Psoas muscle (tissue), 8 donors: Measurements from ENCODE around the gene NDUFB3. TPM values are rescaled to one million over a fixed set of nuclear protein-coding genes. Genes with fewer than 3 reads are reported as not detected.
"Not testable (repeated sequence)": the region's sequence is repeated elsewhere in the genome, so short reads cannot be mapped to it uniquely, and the experiment has no call there.

Experiments
- ATAC-seq, 4 donors: fragments of 200-7000 bp; cut with Tn5 transposase; one replicate each; pipeline ENCODE4 v1.9.1; 2020; ENCODE audit warnings: moderate library complexity in 3 of 4, mild to moderate bottlenecking in 2 of 4
- DNase-seq, 2 donors: peaks; one replicate each; pipeline ENCODE4 v3.0.0-alpha.2; 2020
- H3K27ac ChIP-seq: fragments of 200-600 bp; one replicate; pipeline ENCODE4 v1.8.0; 2022
- H3K27me3 ChIP-seq, 3 donors: fragments of 200-600 bp in 1 of 3; one replicate each; pipeline versions ENCODE4 v1.6.1 to v1.8.0; 2013 to 2022; ENCODE audit warnings: low read length in 2 of 3, mild to moderate bottlenecking in 2 of 3, moderate library complexity in 1 of 3; ENCODE audit not compliant: insufficient read depth in 3 of 3
- H3K36me3 ChIP-seq, 2 donors: fragments of 200-600 bp in 1 of 2; one replicate each; pipeline versions ENCODE4 v1.6.1 to v1.8.0; 2013 to 2022; ENCODE audit warnings: low read depth in 1 of 2, mild to moderate bottlenecking in 1 of 2, moderate library complexity in 1 of 2; ENCODE audit not compliant: insufficient read depth in 1 of 2
- H3K4me1 ChIP-seq: fragments of 200-600 bp; one replicate; pipeline ENCODE4 v1.8.0; 2022
- H3K4me3 ChIP-seq: fragments of 200-600 bp; one replicate; pipeline ENCODE4 v1.8.0; 2022; ENCODE audit warnings: mild to moderate bottlenecking
- H3K9me3 ChIP-seq: fragments of 200-600 bp; one replicate; pipeline ENCODE4 v1.8.0; 2022
- WGBS, 3 donors: extraction: QIAGEN DNeasy Blood & Tissue Kit; methylation state at CpG; one replicate each; pipeline versions ENCODE4 v1.1.6 to v1.1.7; 2013; 5-methylcytosine and 5-hydroxymethylcytosine counted together
- intact Hi-C, 2 donors: fragments of 100-400 bp; cut with DNase I; formaldehyde crosslinking; loops; one replicate each; pipeline versions ENCODE4 v1.11.0 to v1.14.2; 2022
- polyA plus RNA-seq, 3 donors: library from polyadenylated mRNA; stranded (reverse); fragments of 200-250 nt; gene quantifications; one replicate each; pipeline ENCODE4 v1.2.3, GENCODE V29; 2013
- total RNA-seq, 4 donors: library from RNA; stranded (reverse); fragmentation: NEBNext Ultra II Directional in 2 of 4; extraction: Animal tissue kit (Norgen Biotek cat#: 25700) in 2 of 4; gene quantifications; one replicate each; pipeline versions ENCODE4 v1.2.1 to v1.2.4, GENCODE V29; 2021 to 2023
- TF ChIP-seq, protein P1 (sequence below): fragments of 200-600 bp; IDR thresholded peaks from one replicate; pipeline ENCODE4 v1.8.0; 2022; ENCODE audit warnings: antibody characterized with exemption
- donor health status: healthy with polysubstance abuse.
- donor health status: DM: no; HTN: no; CAD: no; lungs with moderate emphysema.
- donor health status: Bipolar disorder and iron deficiency.
- donor health status: healthy.
- donor health status: DM: yes; HTN: yes; CAD: no.
- donor health status: DM: no; HTN: no; CAD: no.
- donor health status: DM: no; HTN: no; CAD: no.
- donor health status: DM: yes; HTN: yes; CAD: no.

Gene NDUFB3
- total and polyA plus RNA-seq, 7 donors: 188 to 271 (median 255) TPM

DNA sequence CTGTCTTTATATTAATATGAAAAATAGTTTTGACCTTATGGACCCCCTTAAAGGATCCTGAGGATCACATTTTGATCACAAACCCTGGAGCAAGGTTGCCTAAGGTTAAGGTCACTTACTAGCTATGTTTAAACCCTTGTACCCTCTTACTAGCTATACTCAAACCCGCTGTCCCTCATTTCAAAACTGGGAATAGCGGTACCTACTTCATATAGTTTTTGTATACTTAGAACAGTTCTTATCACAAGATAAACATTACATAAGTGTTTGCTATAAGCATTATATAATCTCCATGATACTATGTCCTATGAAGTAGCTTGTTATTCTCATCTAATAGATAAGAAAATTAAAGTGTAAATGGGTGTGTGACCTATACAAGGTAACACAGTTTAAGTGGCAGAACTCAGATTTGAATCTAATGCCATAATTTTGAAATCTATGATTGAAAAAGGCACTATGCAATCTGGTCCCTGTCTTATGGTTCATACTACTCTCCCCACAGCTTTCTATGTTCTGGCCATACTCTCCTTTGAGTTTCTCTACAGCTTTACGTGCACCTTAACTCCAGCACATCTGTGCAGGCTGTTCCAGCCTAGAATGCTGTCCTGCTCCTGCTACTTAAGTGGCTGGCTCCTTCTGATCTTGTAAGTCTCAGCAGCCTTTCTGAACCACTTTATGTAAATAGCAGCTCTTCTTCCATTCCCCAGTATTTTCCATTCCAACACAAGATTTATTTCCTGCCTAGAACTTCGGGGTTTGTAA, 30.8 kb upstream of the NDUFB3 start:
- WGBS, 3 donors: 79 to 88% (median 84%) methylated on average over 4 of the region's 4 CpGs
- peaks cover 7% of the 10 kb centered on the region for H3K4me1 ChIP-seq
- ATAC-seq (no peak), DNase-seq (no peak)
- intact Hi-C loops: no loop called here
- no peak overlapping the region for H3K4me3 ChIP-seq
- peaks cover 0 to 14% of the 10 kb centered on the region in 2 donors for H3K36me3 ChIP-seq
- H3K27ac ChIP-seq: no peak overlapping the region
- no peaks in the 10 kb centered on the region for H3K27me3 ChIP-seq
- TF ChIP-seq, protein P1, sequence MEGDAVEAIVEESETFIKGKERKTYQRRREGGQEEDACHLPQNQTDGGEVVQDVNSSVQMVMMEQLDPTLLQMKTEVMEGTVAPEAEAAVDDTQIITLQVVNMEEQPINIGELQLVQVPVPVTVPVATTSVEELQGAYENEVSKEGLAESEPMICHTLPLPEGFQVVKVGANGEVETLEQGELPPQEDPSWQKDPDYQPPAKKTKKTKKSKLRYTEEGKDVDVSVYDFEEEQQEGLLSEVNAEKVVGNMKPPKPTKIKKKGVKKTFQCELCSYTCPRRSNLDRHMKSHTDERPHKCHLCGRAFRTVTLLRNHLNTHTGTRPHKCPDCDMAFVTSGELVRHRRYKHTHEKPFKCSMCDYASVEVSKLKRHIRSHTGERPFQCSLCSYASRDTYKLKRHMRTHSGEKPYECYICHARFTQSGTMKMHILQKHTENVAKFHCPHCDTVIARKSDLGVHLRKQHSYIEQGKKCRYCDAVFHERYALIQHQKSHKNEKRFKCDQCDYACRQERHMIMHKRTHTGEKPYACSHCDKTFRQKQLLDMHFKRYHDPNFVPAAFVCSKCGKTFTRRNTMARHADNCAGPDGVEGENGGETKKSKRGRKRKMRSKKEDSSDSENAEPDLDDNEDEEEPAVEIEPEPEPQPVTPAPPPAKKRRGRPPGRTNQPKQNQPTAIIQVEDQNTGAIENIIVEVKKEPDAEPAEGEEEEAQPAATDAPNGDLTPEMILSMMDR: no peak
- H3K9me3 ChIP-seq: no peaks in the 10 kb centered on the region

GRCh38 chr2:201042451-201042850, 29.4 kb upstream of the NDUFB3 start:
- WGBS, 3 donors: 93 to 98% (median 97%) methylated on average over 13 to 36 of the region's 36 CpGs
- ATAC-seq, DNase-seq, H3K27ac ChIP-seq, H3K9me3 ChIP-seq, H3K4me3 ChIP-seq, H3K27me3 ChIP-seq, intact Hi-C loops: not testable (repeated sequence)
- H3K4me1 ChIP-seq: peaks cover 15% of the 10 kb centered on the region
- peaks cover 0 to 14% of the 10 kb centered on the region in 2 donors for H3K36me3 ChIP-seq

GRCh38 chr2:201043050-201043449, 28.8 kb upstream of the NDUFB3 start:
- 89 to 95% (median 95%) methylated on average over 4 to 5 of the region's 5 CpGs for WGBS, 3 donors
- ATAC-seq, H3K27me3 ChIP-seq, H3K27ac ChIP-seq, H3K4me3 ChIP-seq, DNase-seq, intact Hi-C loops, H3K9me3 ChIP-seq: not testable (repeated sequence)
- H3K36me3 ChIP-seq: peaks cover 0 to 14% of the 10 kb centered on the region in 2 donors
- H3K4me1 ChIP-seq: peaks cover 15% of the 10 kb centered on the region

DNA sequence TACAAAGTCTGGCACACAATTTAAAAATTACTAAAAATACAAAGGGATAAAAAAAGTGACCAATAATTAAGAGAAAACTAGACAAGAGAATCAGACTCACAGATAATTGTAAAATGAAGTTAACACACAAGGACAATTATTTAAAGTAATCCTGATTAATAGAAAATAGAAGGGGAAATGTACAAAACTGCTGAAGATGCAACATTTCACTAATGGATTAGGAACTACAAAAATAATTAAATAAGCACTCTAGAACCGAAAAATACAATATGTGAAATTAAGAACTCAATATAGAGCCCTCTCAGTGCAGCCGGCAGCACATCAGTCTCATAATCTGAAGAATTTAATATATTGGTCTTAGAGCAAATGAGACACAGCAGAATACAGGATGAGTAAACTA, 24.9 kb upstream of the NDUFB3 start:
- TF ChIP-seq, protein P1: no peak
- WGBS, 3 donors: 95 to 97% (median 95%) methylated on average over 2 of the region's 2 CpGs
- Histone ChIP-seq H3K27me3 (no peaks in the 10 kb centered on the region), H3K36me3 (peaks cover 0 to 14% of the 10 kb centered on the region in 2 donors), H3K4me3 (no peak overlapping the region), H3K9me3 (no peaks in the 10 kb centered on the region), H3K27ac (no peak overlapping the region), H3K4me1 (peaks cover 8% of the 10 kb centered on the region)
- DNase-seq: no peak
- intact Hi-C loops: no loop called here
- ATAC-seq: no peak

DNA sequence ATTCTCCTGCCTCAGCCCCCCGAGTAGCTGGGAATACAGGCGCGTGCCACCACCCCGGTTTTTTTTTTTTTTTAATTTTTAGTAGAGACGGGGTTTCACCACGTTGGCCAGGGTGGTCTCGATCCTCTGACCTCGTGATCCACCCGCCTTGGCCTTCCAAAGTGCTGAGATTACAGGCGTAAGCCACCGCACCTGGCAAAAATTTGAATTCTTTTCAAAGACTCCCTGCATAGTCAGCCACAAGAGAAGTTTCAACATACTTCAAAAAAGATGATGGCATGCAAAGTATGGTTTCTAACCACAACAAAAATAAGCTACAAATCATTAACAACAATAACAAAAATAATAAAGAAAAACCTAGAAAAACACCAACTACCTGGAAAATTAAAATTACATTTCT, 22.3 kb upstream of the NDUFB3 start:
- TF ChIP-seq, protein P1: no peak
- intact Hi-C loops: no loop called here

More for the DNA sequence above, 22.3 kb upstream of the NDUFB3 start:
- ATAC-seq (no peak), DNase-seq (no peak)
- Histone ChIP-seq H3K9me3 (no peaks in the 10 kb centered on the region), H3K27ac (no peak overlapping the region), H3K4me3 (no peak overlapping the region), H3K4me1 (peaks cover 8% of the 10 kb centered on the region), H3K36me3 (peaks cover 0 to 14% of the 10 kb centered on the region in 2 donors), H3K27me3 (no peaks in the 10 kb centered on the region)
- WGBS, 3 donors: 96 to 98% (median 97%) methylated on average over 11 of the region's 11 CpGs
